Activated gamma-delta T cell (primary cell): ENCODE data around the gene KDM4B.

Experiments
- DNase-seq: peaks from one replicate; lab custom pipeline; 2025; lab: John Stamatoyannopoulos, UW

Gene KDM4B

GRCh38 chr19:5035105-5035761, 66.3 kb downstream of the KDM4B start:
- DNase-seq: no peak

GRCh38 chr19:5035793-5036697, 67.1 kb downstream of the KDM4B start:
- no peak for DNase-seq

- no peak for DNase-seq
Observed at GRCh38 chr19:5036698-5037563, 68.0 kb downstream of the KDM4B start.

GRCh38 chr19:5037936-5038335, 69.0 kb downstream of the KDM4B start:
- no peak for DNase-seq

- no peak for DNase-seq
Observed at GRCh38 chr19:5038631-5039271, 69.8 kb downstream of the KDM4B start.

GRCh38 chr19:5039642-5040543, 71.0 kb downstream of the KDM4B start:
- no peak for DNase-seq

- no peak for DNase-seq
Observed at GRCh38 chr19:5040544-5041167, 71.7 kb downstream of the KDM4B start.

- DNase-seq: no peak
Observed at GRCh38 chr19:5041168-5041912, 72.4 kb downstream of the KDM4B start.

- no peak for DNase-seq
Observed at GRCh38 chr19:5041913-5042187, 72.9 kb downstream of the KDM4B start.

GRCh38 chr19:5042556-5042955, 73.6 kb downstream of the KDM4B start:
- DNase-seq: no peak

- no peak for DNase-seq
Observed at GRCh38 chr19:5045029-5045428, 76.1 kb downstream of the KDM4B start.

GRCh38 chr19:5045956-5046338, 77.0 kb downstream of the KDM4B start:
- no peak for DNase-seq

GRCh38 chr19:5046339-5047039, 77.6 kb downstream of the KDM4B start:
- DNase-seq: no peak

GRCh38 chr19:5047251-5047935, 78.5 kb downstream of the KDM4B start:
- DNase-seq: no peak

GRCh38 chr19:5048091-5048726, 79.3 kb downstream of the KDM4B start:
- DNase-seq: peak; percentile 28

- no peak for DNase-seq
Observed at GRCh38 chr19:5048727-5049553, 80.0 kb downstream of the KDM4B start.

- no peak for DNase-seq
Observed at GRCh38 chr19:5049561-5049960, 80.6 kb downstream of the KDM4B start.
